Ishikawa (cell line): ENCODE data around the gene MYO7A.

Experiments
- FOXM1 ChIP-seq: IDR thresholded peaks from 2 replicates; pipeline ENCODE4 v1.6.1; 2012; ENCODE audit warnings: low read depth, borderline replicate concordance
- RAD21 ChIP-seq: IDR thresholded peaks from 2 replicates; pipeline ENCODE4 v1.6.1; 2012; ENCODE audit warnings: low read depth
- REST ChIP-seq: IDR thresholded peaks from 2 replicates; pipeline ENCODE4 v1.6.1; 2012; ENCODE audit warnings: low read depth, mild to moderate bottlenecking
- YY1 ChIP-seq: IDR thresholded peaks from 2 replicates; pipeline ENCODE4 v1.6.1; 2012; ENCODE audit warnings: low read depth

- TF ChIP-seq YY1 (no peak), REST (no peak), FOXM1 (no peak), RAD21 (no peak)
Measured at GRCh38 chr11:77203901-77204753, 76.1 kb downstream of the MYO7A start.
